Pancreas (tissue), 10 donors: Measurements from ENCODE around the gene RBM22. TPM values are rescaled to one million over a fixed set of nuclear protein-coding genes. Genes with fewer than 3 reads are reported as not detected.

Experiments
- ATAC-seq, 4 donors: fragments of 200-7000 bp; cut with Tn5 transposase; one replicate each; pipeline versions ENCODE4 v1.8.0 to v1.9.1; 2020; ENCODE audit warnings: mild to moderate bottlenecking in 4 of 4, moderate library complexity in 4 of 4
- DNase-seq, 6 donors: peaks; one replicate each; pipeline ENCODE4 v3.0.0-alpha.2; 2020
- FAIRE-seq: peaks from 2 replicates; lab custom pipeline; 2012; peaks lifted over from hg19 to GRCh38; lab: Jason Lieb, UNC
- H3K27ac ChIP-seq, 4 donors: fragments of 200-600 bp; sonication (generic); 1 replicate in 3 of 4; 2 replicates in 1 of 4; pipeline versions ENCODE4 v1.5.0 to v1.8.0; 2020
- H3K27me3 ChIP-seq, 4 donors: fragments of 200-600 bp; one replicate each; pipeline ENCODE4 v1.8.0; 2021
- H3K36me3 ChIP-seq, 3 donors: fragments of 200-600 bp; sonication (generic) in 1 of 3; one replicate each; pipeline versions ENCODE4 v1.5.0 to v1.8.0; 2020 to 2021
- H3K4me1 ChIP-seq, 3 donors: fragments of 200-600 bp; one replicate each; pipeline ENCODE4 v1.8.0; 2021
- H3K4me3 ChIP-seq, 4 donors: fragments of 200-600 bp; sonication (generic) in 2 of 4; one replicate each; pipeline versions ENCODE4 v1.5.0 to v1.8.0; 2020 to 2021
- H3K9me3 ChIP-seq, 4 donors: fragments of 200-600 bp; one replicate each; pipeline ENCODE4 v1.8.0; 2021
- CTCF ChIP-seq, 4 donors: fragments of 200-600 bp; sonication (generic) in 3 of 4; IDR thresholded peaks; one replicate each; pipeline versions ENCODE4 v1.5.0 to v1.8.0; 2021; ENCODE audit warnings: antibody characterized with exemption in 4 of 4
- WGBS, 2 donors: extraction: QIAGEN DNeasy Blood & Tissue Kit; methylation state at CpG; one replicate each; pipeline ENCODE4 v1.1.7; 2013; 5-methylcytosine and 5-hydroxymethylcytosine counted together
- intact Hi-C, 3 donors: fragments of 100-400 bp; cut with DNase I; formaldehyde crosslinking; loops; one replicate each; pipeline versions ENCODE4 v1.11.1 to v1.14.2; 2022
- polyA plus RNA-seq, 2 donors: library from polyadenylated mRNA; stranded (reverse); fragments of 200-250 nt; gene quantifications; one replicate each; pipeline ENCODE4 v1.2.3, GENCODE V29; 2013
- total RNA-seq, 6 donors: library from RNA; stranded (reverse); fragmentation: NEBNext Ultra II Directional in 4 of 6; extraction: Animal tissue kit (Norgen Biotek cat#: 25700) in 4 of 6; gene quantifications; one replicate each; pipeline versions ENCODE4 v1.2.1 to v1.2.4, GENCODE V29; 2021 to 2023
- donor health status: healthy with polysubstance abuse.
- donor health status: DM: no; HTN: no; CAD: no; lungs with moderate emphysema.
- donor health status: DM: no; HTN: no; CAD: no.
- donor health status: control.
- donor health status: control.
- donor health status: Bipolar disorder and iron deficiency.
- donor health status: DM: yes; HTN: yes; CAD: no.
- donor health status: DM: no; HTN: no; CAD: no.
- donor health status: DM: no; HTN: no; CAD: no.
- donor health status: DM: yes; HTN: yes; CAD: no.

RBM22 gene
- total and polyA plus RNA-seq, 8 donors = 14.8 to 32.3 (median 19.6) TPM

- Histone ChIP-seq H3K27ac (peak overlapping the region; percentile 41 to 90 (median 64)), H3K36me3 (no peaks in the 10 kb centered on the region), H3K4me1 (peaks cover 34 to 64% (median 37%) of the 10 kb centered on the region in 3 donors), H3K9me3 (no peaks in the 10 kb centered on the region), H3K4me3 (peak overlapping the region in 1 of 4 donors; percentile 29), H3K27me3 (no peaks in the 10 kb centered on the region)
- WGBS, 2 donors = 85% methylated on average over 12 of the region's 12 CpGs
- TF ChIP-seq CTCF (IDR thresholded peaks at IDR 0.05) = no peak
- ATAC-seq (no peak), FAIRE-seq (no peak), DNase-seq (peak in 1 of 6 donors; percentile 23)
- intact Hi-C loops = no loop called here
Observed at GRCh38 chr5:150642991-150643710, 57.7 kb downstream of the RBM22 start.

- peaks cover 34 to 70% (median 38%) of the 10 kb centered on the region in 3 donors for H3K4me1 ChIP-seq
- WGBS, 2 donors = 41 to 51% methylated on average over 5 of the region's 5 CpGs
Observed at GRCh38 chr5:150642567-150642927, 58.3 kb downstream of the RBM22 start.

GRCh38 chr5:150641824-150642566 is 58.9 kb downstream of the RBM22 start:
- intact Hi-C loops = no loop called here
- WGBS, 2 donors = 64 to 68% methylated on average over 5 of the region's 5 CpGs
- no peak for TF ChIP-seq CTCF (IDR thresholded peaks at IDR 0.05)
- Histone ChIP-seq H3K4me3 (peak overlapping the region in 1 of 4 donors; percentile 29), H3K4me1 (peaks cover 34 to 76% (median 38%) of the 10 kb centered on the region in 3 donors), H3K27ac (peak overlapping the region; percentile 41 to 90 (median 77)), H3K9me3 (no peaks in the 10 kb centered on the region), H3K27me3 (no peaks in the 10 kb centered on the region), H3K36me3 (no peaks in the 10 kb centered on the region)
- DNase-seq (peak in 1 of 6 donors; percentile 56), FAIRE-seq (no peak), ATAC-seq (no peak)

More at GRCh38 chr5:150642567-150642927, 58.3 kb downstream of the RBM22 start:
- ATAC-seq (peak; percentile 31 to 56 (median 48)), FAIRE-seq (no peak), DNase-seq (peak in 4 of 6 donors; percentile 63 to 72 (median 70))
- Histone ChIP-seq H3K36me3 (no peaks in the 10 kb centered on the region), H3K27ac (peak overlapping the region; percentile 41 to 90 (median 64)), H3K4me3 (peak overlapping the region in 1 of 4 donors; percentile 29), H3K9me3 (no peaks in the 10 kb centered on the region), H3K27me3 (no peaks in the 10 kb centered on the region)
- intact Hi-C loops = no loop called here
- no peak for TF ChIP-seq CTCF (IDR thresholded peaks at IDR 0.05)

- Histone ChIP-seq H3K27me3 (no peaks in the 10 kb centered on the region), H3K4me1 (peaks cover 34 to 82% (median 38%) of the 10 kb centered on the region in 3 donors), H3K27ac (peak overlapping the region; percentile 41 to 90 (median 77)), H3K9me3 (no peaks in the 10 kb centered on the region), H3K4me3 (peak overlapping the region in 2 of 4 donors; percentile 12 to 29), H3K36me3 (no peaks in the 10 kb centered on the region)
- 68 to 69% methylated on average over 9 of the region's 9 CpGs for WGBS, 2 donors
- ATAC-seq (peak in 1 of 4 donors; percentile 6), DNase-seq (peak in 2 of 6 donors; percentile 42 to 49), FAIRE-seq (no peak)
- intact Hi-C loops = no loop called here
- no peak for TF ChIP-seq CTCF (IDR thresholded peaks at IDR 0.05)
Observed at GRCh38 chr5:150641006-150641570, 59.8 kb downstream of the RBM22 start.

Other genes starting within 250 kb of the RBM22 start
- gene NDST1, start 192.9 kb downstream of the RBM22 start, total RNA-seq = 10 to 100 TPM; 35.5 to 57.2 (median 41.0) TPM
- 10 to 100 TPM in 1 of 2 donors, 1 to 10 TPM in 1; 9.9 to 20.2 TPM for gene NDST1, start 192.9 kb downstream of the RBM22 start, polyA plus RNA-seq
- 10 to 100 TPM; 23.3 to 68.3 (median 28.4) TPM for gene SYNPO, start 60.4 kb downstream of the RBM22 start, total RNA-seq
- gene SYNPO, start 60.4 kb downstream of the RBM22 start, polyA plus RNA-seq = 10 to 100 TPM; 28.8 TPM
- under 1 TPM in 5 of 6 donors, not detected in 1; 0.05 to 0.50 (median 0.31) TPM for gene MYOZ3, start 39.8 kb downstream of the RBM22 start, total RNA-seq
- under 1 TPM; 0.23 to 0.28 TPM for gene MYOZ3, start 39.8 kb downstream of the RBM22 start, polyA plus RNA-seq
- gene DCTN4, start 58.0 kb upstream of the RBM22 start, total RNA-seq = 10 to 100 TPM; 36.9 to 61.1 (median 45.3) TPM
- 10 to 100 TPM; 13.8 to 21.5 TPM for gene DCTN4, start 58.0 kb upstream of the RBM22 start, polyA plus RNA-seq
- gene SMIM3, start 77.7 kb upstream of the RBM22 start, total RNA-seq = 10 to 100 TPM; 10.3 to 33.1 (median 14.2) TPM
- 10 to 100 TPM in 1 of 2 donors, 1 to 10 TPM in 1; 9.7 to 13.3 TPM for gene SMIM3, start 77.7 kb upstream of the RBM22 start, polyA plus RNA-seq
- under 1 TPM in 1 of 6 donors, not detected in 5; 0.09 TPM for gene IRGM, start 145.5 kb upstream of the RBM22 start, total RNA-seq
- under 1 TPM in 1 of 2 donors, not detected in 1; 0.07 TPM for gene IRGM, start 145.5 kb upstream of the RBM22 start, polyA plus RNA-seq
- gene ZNF300, start 203.9 kb upstream of the RBM22 start, total RNA-seq = 1 to 10 TPM; 1.2 to 4.3 (median 2.0) TPM
- 1 to 10 TPM; 6.5 to 8.6 TPM for gene ZNF300, start 203.9 kb upstream of the RBM22 start, polyA plus RNA-seq